DOHH2 (cell line): ENCODE measurements around the gene DISP2.

Source experiments
- H3F3A ChIP-seq: fragments of 200-600 bp; sonication (generic), shearing (Covaris generic); 2 replicates; pipeline ENCODE4 v1.6.0; 2016; ENCODE audit warnings: antibody characterized with exemption, mild to moderate bottlenecking; ENCODE audit not compliant: control insufficient read depth, insufficient read depth
- H3K27ac ChIP-seq: fragments of 200-600 bp; sonication (generic); 2 replicates; pipeline ENCODE4 v1.5.1; 2014; ENCODE audit warnings: low read depth, mild to moderate bottlenecking, low read length, moderate library complexity
- H3K27me3 ChIP-seq: fragments of 200-600 bp; sonication (generic); 2 replicates; pipeline ENCODE4 v1.6.1; 2014; ENCODE audit warnings: mild to moderate bottlenecking, low read length, mixed read lengths; ENCODE audit not compliant: control insufficient read depth
- H3K36me3 ChIP-seq: fragments of 200-600 bp; sonication (generic); 2 replicates; pipeline ENCODE4 v1.6.1; 2014; ENCODE audit warnings: mild to moderate bottlenecking, low read length, moderate library complexity, mixed read lengths; ENCODE audit not compliant: control insufficient read depth
- H3K4me1 ChIP-seq: fragments of 200-600 bp; sonication (generic); 2 replicates; pipeline ENCODE4 v1.6.1; 2014; ENCODE audit warnings: mild to moderate bottlenecking, low read length, mixed read lengths; ENCODE audit not compliant: control insufficient read depth
- H3K4me2 ChIP-seq: fragments of 200-600 bp; sonication (generic); 2 replicates; pipeline ENCODE4 v1.6.0; 2014; ENCODE audit warnings: mild to moderate bottlenecking, low read length, moderate library complexity
- H3K4me3 ChIP-seq: fragments of 200-600 bp; sonication (generic); 2 replicates; pipeline ENCODE4 v1.5.1; 2014; ENCODE audit warnings: mild to moderate bottlenecking, low read length, mixed read lengths
- H3K79me2 ChIP-seq: fragments of 200-600 bp; sonication (generic); 2 replicates; pipeline ENCODE4 v1.6.1; 2014; ENCODE audit warnings: mild to moderate bottlenecking, low read length, mixed read lengths; ENCODE audit not compliant: control insufficient read depth
- H3K9me2 ChIP-seq: fragments of 200-600 bp; sonication (generic); replicated peaks from 2 replicates; pipeline ENCODE4 v1.6.1; 2014; ENCODE audit warnings: mild to moderate bottlenecking, low read length, mixed read lengths; ENCODE audit not compliant: control insufficient read depth
- H3K9me3 ChIP-seq: fragments of 200-600 bp; sonication (generic); 2 replicates; pipeline ENCODE4 v1.6.1; 2014; ENCODE audit warnings: antibody characterized with exemption, low read length, mixed read lengths; ENCODE audit not compliant: control insufficient read depth, insufficient read depth
- H4K20me1 ChIP-seq: fragments of 200-600 bp; sonication (generic); 2 replicates; pipeline ENCODE4 v1.6.0; 2014; ENCODE audit warnings: low read depth, mild to moderate bottlenecking, antibody characterized with exemption, low read length, moderate library complexity; ENCODE audit not compliant: control insufficient read depth, insufficient read depth
- EZH2phosphoT487 ChIP-seq: fragments of 200-600 bp; sonication (generic); IDR thresholded peaks from 2 replicates; pipeline ENCODE4 v1.6.1; 2017; ENCODE audit warnings: borderline replicate concordance, mild to moderate bottlenecking, antibody characterized with exemption, low read length, moderate library complexity, mixed read lengths
- TF ChIP-seq, protein P1 (sequence below): fragments of 200-600 bp; sonication (generic); IDR thresholded peaks from one replicate; pipeline ENCODE4 v1.5.1; 2014; ENCODE audit warnings: antibody characterized with exemption, mild to moderate bottlenecking, low read depth, low read length; ENCODE audit not compliant: poor library complexity, severe bottlenecking

Gene DISP2

GRCh38 chr15:40325700-40326099, 32.3 kb upstream of the DISP2 start:
- H3K79me2 ChIP-seq = no peaks in the 10 kb centered on the region

GRCh38 chr15:40327457-40327856, 30.6 kb upstream of the DISP2 start:
- H3K9me2 ChIP-seq = no peaks in the 10 kb centered on the region
- TF ChIP-seq, protein P1, sequence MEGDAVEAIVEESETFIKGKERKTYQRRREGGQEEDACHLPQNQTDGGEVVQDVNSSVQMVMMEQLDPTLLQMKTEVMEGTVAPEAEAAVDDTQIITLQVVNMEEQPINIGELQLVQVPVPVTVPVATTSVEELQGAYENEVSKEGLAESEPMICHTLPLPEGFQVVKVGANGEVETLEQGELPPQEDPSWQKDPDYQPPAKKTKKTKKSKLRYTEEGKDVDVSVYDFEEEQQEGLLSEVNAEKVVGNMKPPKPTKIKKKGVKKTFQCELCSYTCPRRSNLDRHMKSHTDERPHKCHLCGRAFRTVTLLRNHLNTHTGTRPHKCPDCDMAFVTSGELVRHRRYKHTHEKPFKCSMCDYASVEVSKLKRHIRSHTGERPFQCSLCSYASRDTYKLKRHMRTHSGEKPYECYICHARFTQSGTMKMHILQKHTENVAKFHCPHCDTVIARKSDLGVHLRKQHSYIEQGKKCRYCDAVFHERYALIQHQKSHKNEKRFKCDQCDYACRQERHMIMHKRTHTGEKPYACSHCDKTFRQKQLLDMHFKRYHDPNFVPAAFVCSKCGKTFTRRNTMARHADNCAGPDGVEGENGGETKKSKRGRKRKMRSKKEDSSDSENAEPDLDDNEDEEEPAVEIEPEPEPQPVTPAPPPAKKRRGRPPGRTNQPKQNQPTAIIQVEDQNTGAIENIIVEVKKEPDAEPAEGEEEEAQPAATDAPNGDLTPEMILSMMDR = no peak
- no peak for TF ChIP-seq EZH2phosphoT487
- no peak overlapping the region for H3K4me3 ChIP-seq
- H3K4me2 ChIP-seq = no peak overlapping the region
- peaks cover 6% of the 10 kb centered on the region; the same call in 1 of the 2 replicates for H3K27me3 ChIP-seq
- H3K36me3 ChIP-seq = no peaks in the 10 kb centered on the region
- no peaks in the 10 kb centered on the region for H4K20me1 ChIP-seq
- no peak overlapping the region for H3K27ac ChIP-seq
- H3F3A ChIP-seq = peaks cover 7% of the 10 kb centered on the region; the same call in 1 of the 2 replicates
- no peaks in the 10 kb centered on the region for H3K9me3 ChIP-seq
- peaks cover 24% of the 10 kb centered on the region for H3K4me1 ChIP-seq
- no peaks in the 10 kb centered on the region for H3K79me2 ChIP-seq

More at GRCh38 chr15:40325700-40326099, 32.3 kb upstream of the DISP2 start:
- H3F3A ChIP-seq = peaks cover 11% of the 10 kb centered on the region
- H3K4me1 ChIP-seq = peaks cover 27% of the 10 kb centered on the region
- peak overlapping the region; percentile 55 for H3K4me2 ChIP-seq
- H3K9me3 ChIP-seq = no peaks in the 10 kb centered on the region
- peaks cover 6% of the 10 kb centered on the region; the same call in 1 of the 2 replicates for H3K27me3 ChIP-seq
- H3K9me2 ChIP-seq = no peaks in the 10 kb centered on the region
- H4K20me1 ChIP-seq = no peaks in the 10 kb centered on the region
- no peak overlapping the region for H3K27ac ChIP-seq
- no peak overlapping the region for H3K4me3 ChIP-seq
- no peaks in the 10 kb centered on the region for H3K36me3 ChIP-seq
- TF ChIP-seq, protein P1 = no peak
- TF ChIP-seq EZH2phosphoT487 = no peak

GRCh38 chr15:40328176-40328575, 29.8 kb upstream of the DISP2 start:
- peaks cover 6% of the 10 kb centered on the region; the same call in 1 of the 2 replicates for H3K27me3 ChIP-seq
- H3K9me3 ChIP-seq = no peaks in the 10 kb centered on the region
- no peak overlapping the region for H3K27ac ChIP-seq
- H3K79me2 ChIP-seq = no peaks in the 10 kb centered on the region
- peaks cover 7% of the 10 kb centered on the region; the same call in 1 of the 2 replicates for H3F3A ChIP-seq
- no peak overlapping the region for H3K4me3 ChIP-seq
- no peak for TF ChIP-seq EZH2phosphoT487
- H3K4me1 ChIP-seq = peaks cover 18% of the 10 kb centered on the region
- no peaks in the 10 kb centered on the region for H3K36me3 ChIP-seq
- no peak overlapping the region for H3K4me2 ChIP-seq
- no peaks in the 10 kb centered on the region for H4K20me1 ChIP-seq
- no peaks in the 10 kb centered on the region for H3K9me2 ChIP-seq

DNA sequence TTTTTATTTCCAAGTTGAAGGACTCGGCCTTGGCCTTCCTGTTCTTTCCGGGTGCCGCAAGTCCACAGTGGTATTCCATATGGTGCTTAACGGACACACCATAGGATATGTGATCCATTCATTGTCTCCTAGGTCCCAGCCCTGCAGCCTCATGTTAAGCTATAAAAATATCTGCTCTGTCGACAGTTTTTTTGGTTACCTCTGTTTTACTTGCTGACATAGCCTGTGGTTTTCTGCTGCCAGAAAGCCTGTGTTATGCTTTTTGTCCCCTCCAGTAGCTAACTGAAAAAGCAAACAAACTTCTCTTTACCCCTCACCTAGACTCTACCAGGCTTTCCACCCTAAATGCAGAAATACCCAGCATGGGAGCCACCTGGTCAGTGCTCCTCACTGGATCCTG, 29.3 kb upstream of the DISP2 start:
- Histone ChIP-seq H3K4me2 (no peak overlapping the region), H3F3A (peaks cover 7% of the 10 kb centered on the region; the same call in 1 of the 2 replicates), H3K36me3 (no peaks in the 10 kb centered on the region), H3K9me2 (no peaks in the 10 kb centered on the region), H3K9me3 (no peaks in the 10 kb centered on the region), H4K20me1 (no peaks in the 10 kb centered on the region), H3K27ac (no peak overlapping the region), H3K79me2 (no peaks in the 10 kb centered on the region), H3K4me1 (peaks cover 21% of the 10 kb centered on the region), H3K4me3 (no peak overlapping the region), H3K27me3 (peaks cover 6% of the 10 kb centered on the region; the same call in 1 of the 2 replicates)
- TF ChIP-seq EZH2phosphoT487 = no peak
- TF ChIP-seq, protein P1 = no peak
